Measurements from ENCODE around the gene KMT2E. TPM values are rescaled to one million over a fixed set of nuclear protein-coding genes. Genes with fewer than 3 reads are reported as not detected.
A peak's percentile ranks its signal among the peaks of the same experiment; 100 is the strongest.

Gene KMT2E
- total and polyA plus RNA-seq, 11 donors = 17.0 to 59.5 (median 44.3) TPM

GRCh38 chr7:104967088-104967487 is 46.9 kb upstream of the KMT2E start:
- no peak for TF ChIP-seq POLR2A (IDR thresholded peaks at IDR 0.05)
- TF ChIP-seq CTCF (IDR thresholded peaks at IDR 0.05) = no peak
- Histone ChIP-seq H3K27me3 (no peaks in the 10 kb centered on the region), H3K9me3 (no peaks in the 10 kb centered on the region), H3K4me1 (peaks cover 0 to 67% (median 30%) of the 10 kb centered on the region in 12 donors), H3K27ac (peak overlapping the region in 2 of 12 donors; percentile 37 to 43), H3K36me3 (no peaks in the 10 kb centered on the region), H3K4me3 (no peak overlapping the region)
- WGBS, 4 donors = 93 to 98% (median 97%) methylated on average over 2 of the region's 2 CpGs
- ATAC-seq = peak in 1 of 4 donors; percentile 21
- intact Hi-C loops (cut with DNase I) = no loop called here
- no peak for DNase-seq

GRCh38 chr7:104967595-104967994 is 46.4 kb upstream of the KMT2E start:
- Histone ChIP-seq H3K4me1 (peaks cover 0 to 67% (median 31%) of the 10 kb centered on the region in 12 donors), H3K9me3 (no peaks in the 10 kb centered on the region), H3K4me3 (no peak overlapping the region), H3K36me3 (no peaks in the 10 kb centered on the region), H3K27ac (peak overlapping the region in 5 of 12 donors; percentile 4 to 43 (median 13)), H3K27me3 (no peaks in the 10 kb centered on the region)
- DNase-seq (no peak), ATAC-seq (no peak)
- TF ChIP-seq POLR2A (IDR thresholded peaks at IDR 0.05) (no peak), CTCF (IDR thresholded peaks at IDR 0.05) (no peak)
- intact Hi-C loops (cut with DNase I) = no loop called here
- 82 to 89% (median 88%) methylated on average over 4 of the region's 4 CpGs for WGBS, 4 donors

GRCh38 chr7:104968648-104969047 is 45.4 kb upstream of the KMT2E start:
- Histone ChIP-seq H3K4me3 (no peak overlapping the region), H3K4me1 (peaks cover 2 to 64% (median 28%) of the 10 kb centered on the region in 12 donors), H3K9me3 (no peaks in the 10 kb centered on the region), H3K27me3 (no peaks in the 10 kb centered on the region), H3K27ac (peak overlapping the region in 4 of 12 donors; percentile 5 to 50 (median 36)), H3K36me3 (no peaks in the 10 kb centered on the region)
- no peak for DNase-seq
- no peak for ATAC-seq
- TF ChIP-seq POLR2A (IDR thresholded peaks at IDR 0.05) (no peak), CTCF (IDR thresholded peaks at IDR 0.05) (no peak)
- intact Hi-C loops (cut with DNase I) = no loop called here
- WGBS, 4 donors = 79 to 86% (median 82%) methylated on average over 2 of the region's 2 CpGs

- no peaks in the 10 kb centered on the region for H3K36me3 ChIP-seq
- H3K4me3 ChIP-seq = no peak overlapping the region
- ATAC-seq = no peak
- H3K27me3 ChIP-seq = no peaks in the 10 kb centered on the region
- intact Hi-C loops (cut with DNase I) = no loop called here
- H3K9me3 ChIP-seq = no peaks in the 10 kb centered on the region
- TF ChIP-seq CTCF (IDR thresholded peaks at IDR 0.05) = no peak
- no peak for TF ChIP-seq POLR2A (IDR thresholded peaks at IDR 0.05)
- peak overlapping the region in 3 of 12 donors; percentile 5 to 50 (median 23) for H3K27ac ChIP-seq
- no peak for DNase-seq
- 87 to 97% (median 93%) methylated on average over 2 of the region's 2 CpGs for WGBS, 4 donors
- H3K4me1 ChIP-seq = peaks cover 2 to 62% (median 26%) of the 10 kb centered on the region in 12 donors
Observed at GRCh38 chr7:104969183-104969582, 44.8 kb upstream of the KMT2E start.
